ENCODE results near the gene WDR6.

The WDR6 gene

GRCh38 chr3:49007068-49007770, at the start of gene WDR6:
Gene WDR6, plus strand, starts transcription at chr3:49007391. Its CDS starts 41 bp downstream, at chr3:49007432.
- Histone ChIP-seq H3K4me1 (ENCODE audit: control insufficient read depth, insufficient read depth, low read length) (peaks cover 4% of the 10 kb centered on the region; the same call in 1 of the 2 replicates), H3K9me3 (ENCODE audit: control insufficient read depth, insufficient read depth, low read length) (no peaks in the 10 kb centered on the region), H3K27ac (ENCODE audit: low read length) (no peak within 1 kb of the TSS), H3K36me3 (ENCODE audit: control insufficient read depth, insufficient read depth, low read length) (peaks cover 5% of the 10 kb centered on the region), H3K27me3 (ENCODE audit: control insufficient read depth, insufficient read depth, low read length) (no peaks in the 10 kb centered on the region), H3K4me3 (ENCODE audit: low read length) (peak within 1 kb of the TSS; percentile 70)
- WGBS (ENCODE audit: insufficient coverage, insufficient read length), result no CpG with 5 or more reads among the region's 65 CpGs
- peak; percentile 96 for DNase-seq (ENCODE audit: low read depth, low spot score)

GRCh38 chr3:48960841-48961413, 46.3 kb upstream of the WDR6 start:
- Histone ChIP-seq H3K4me1 (ENCODE audit: control insufficient read depth, insufficient read depth, low read length) (peaks cover 3% of the 10 kb centered on the region; the same call in 1 of the 2 replicates), H3K27me3 (ENCODE audit: control insufficient read depth, insufficient read depth, low read length) (no peaks in the 10 kb centered on the region), H3K27ac (ENCODE audit: low read length) (no peak overlapping the region), H3K9me3 (ENCODE audit: control insufficient read depth, insufficient read depth, low read length) (no peaks in the 10 kb centered on the region), H3K36me3 (ENCODE audit: control insufficient read depth, insufficient read depth, low read length) (no peaks in the 10 kb centered on the region), H3K4me3 (ENCODE audit: low read length) (no peak overlapping the region)
- no peak for DNase-seq (ENCODE audit: low read depth, low spot score)
- WGBS (ENCODE audit: insufficient coverage, insufficient read length), result no CpG with 5 or more reads among the region's 4 CpGs

- Histone ChIP-seq H3K9me3 (ENCODE audit: control insufficient read depth, insufficient read depth, low read length) (no peaks in the 10 kb centered on the region), H3K36me3 (ENCODE audit: control insufficient read depth, insufficient read depth, low read length) (peaks cover 6% of the 10 kb centered on the region), H3K27ac (ENCODE audit: low read length) (no peak overlapping the region), H3K4me1 (ENCODE audit: control insufficient read depth, insufficient read depth, low read length) (peaks cover 3% of the 10 kb centered on the region; the same call in 1 of the 2 replicates), H3K27me3 (ENCODE audit: control insufficient read depth, insufficient read depth, low read length) (no peaks in the 10 kb centered on the region), H3K4me3 (ENCODE audit: low read length) (no peak overlapping the region)
- no CpG with 5 or more reads among the region's 2 CpGs for WGBS (ENCODE audit: insufficient coverage, insufficient read length)
- DNase-seq (ENCODE audit: low read depth, low spot score), result no peak
Observed at GRCh38 chr3:48962340-48962739, 44.9 kb upstream of the WDR6 start.

GRCh38 chr3:48962939-48963338, 44.3 kb upstream of the WDR6 start:
- peaks cover 6% of the 10 kb centered on the region for H3K36me3 ChIP-seq (ENCODE audit: control insufficient read depth, insufficient read depth, low read length)
- WGBS (ENCODE audit: insufficient coverage, insufficient read length), result no CpG with 5 or more reads among the region's 4 CpGs

GRCh38 chr3:48963591-48963990, 43.6 kb upstream of the WDR6 start:
- WGBS (ENCODE audit: insufficient coverage, insufficient read length), result no CpG with 5 or more reads among the region's 2 CpGs
- Histone ChIP-seq H3K36me3 (ENCODE audit: control insufficient read depth, insufficient read depth, low read length) (peaks cover 7% of the 10 kb centered on the region), H3K9me3 (ENCODE audit: control insufficient read depth, insufficient read depth, low read length) (no peaks in the 10 kb centered on the region), H3K27ac (ENCODE audit: low read length) (no peak overlapping the region), H3K27me3 (ENCODE audit: control insufficient read depth, insufficient read depth, low read length) (no peaks in the 10 kb centered on the region), H3K4me1 (ENCODE audit: control insufficient read depth, insufficient read depth, low read length) (peaks cover 3% of the 10 kb centered on the region; the same call in 1 of the 2 replicates), H3K4me3 (ENCODE audit: low read length) (no peak overlapping the region)
- no peak for DNase-seq (ENCODE audit: low read depth, low spot score)

More at GRCh38 chr3:48962939-48963338, 44.3 kb upstream of the WDR6 start:
- peaks cover 3% of the 10 kb centered on the region; the same call in 1 of the 2 replicates for H3K4me1 ChIP-seq (ENCODE audit: control insufficient read depth, insufficient read depth, low read length)
- H3K4me3 ChIP-seq (ENCODE audit: low read length), result no peak overlapping the region
- no peaks in the 10 kb centered on the region for H3K27me3 ChIP-seq (ENCODE audit: control insufficient read depth, insufficient read depth, low read length)
- H3K27ac ChIP-seq (ENCODE audit: low read length), result no peak overlapping the region
- H3K9me3 ChIP-seq (ENCODE audit: control insufficient read depth, insufficient read depth, low read length), result no peaks in the 10 kb centered on the region
- no peak for DNase-seq (ENCODE audit: low read depth, low spot score)

GRCh38 chr3:48966367-48966766, 40.8 kb upstream of the WDR6 start:
- H3K27me3 ChIP-seq (ENCODE audit: control insufficient read depth, insufficient read depth, low read length), result no peaks in the 10 kb centered on the region
- DNase-seq (ENCODE audit: low read depth, low spot score), result no peak
- H3K4me1 ChIP-seq (ENCODE audit: control insufficient read depth, insufficient read depth, low read length), result peaks cover 3% of the 10 kb centered on the region; the same call in 1 of the 2 replicates
- no peak overlapping the region for H3K27ac ChIP-seq (ENCODE audit: low read length)
- H3K9me3 ChIP-seq (ENCODE audit: control insufficient read depth, insufficient read depth, low read length), result no peaks in the 10 kb centered on the region
- no peak overlapping the region for H3K4me3 ChIP-seq (ENCODE audit: low read length)
- no CpG with 5 or more reads among the region's 3 CpGs for WGBS (ENCODE audit: insufficient coverage, insufficient read length)
- H3K36me3 ChIP-seq (ENCODE audit: control insufficient read depth, insufficient read depth, low read length), result peaks cover 18% of the 10 kb centered on the region

- peaks cover 20% of the 10 kb centered on the region for H3K36me3 ChIP-seq (ENCODE audit: control insufficient read depth, insufficient read depth, low read length)
Observed at GRCh38 chr3:48966876-48967361, 40.3 kb upstream of the WDR6 start.

GRCh38 chr3:48970586-48970985, 36.6 kb upstream of the WDR6 start:
- no CpG with 5 or more reads among the region's 6 CpGs for WGBS (ENCODE audit: insufficient coverage, insufficient read length)
- Histone ChIP-seq H3K4me3 (ENCODE audit: low read length) (no peak overlapping the region), H3K4me1 (ENCODE audit: control insufficient read depth, insufficient read depth, low read length) (no peaks in the 10 kb centered on the region), H3K27me3 (ENCODE audit: control insufficient read depth, insufficient read depth, low read length) (no peaks in the 10 kb centered on the region), H3K9me3 (ENCODE audit: control insufficient read depth, insufficient read depth, low read length) (no peaks in the 10 kb centered on the region), H3K36me3 (ENCODE audit: control insufficient read depth, insufficient read depth, low read length) (peaks cover 31% of the 10 kb centered on the region), H3K27ac (ENCODE audit: low read length) (no peak overlapping the region)
- no peak for DNase-seq (ENCODE audit: low read depth, low spot score)

More at GRCh38 chr3:48966876-48967361, 40.3 kb upstream of the WDR6 start:
- no CpG with 5 or more reads among the region's 7 CpGs for WGBS (ENCODE audit: insufficient coverage, insufficient read length)
- Histone ChIP-seq H3K4me1 (ENCODE audit: control insufficient read depth, insufficient read depth, low read length) (peaks cover 3% of the 10 kb centered on the region; the same call in 1 of the 2 replicates), H3K27ac (ENCODE audit: low read length) (no peak overlapping the region), H3K4me3 (ENCODE audit: low read length) (no peak overlapping the region), H3K27me3 (ENCODE audit: control insufficient read depth, insufficient read depth, low read length) (no peaks in the 10 kb centered on the region), H3K9me3 (ENCODE audit: control insufficient read depth, insufficient read depth, low read length) (no peaks in the 10 kb centered on the region)
- DNase-seq (ENCODE audit: low read depth, low spot score), result no peak

GRCh38 chr3:48974076-48974864, 32.9 kb upstream of the WDR6 start:
- Histone ChIP-seq H3K27me3 (ENCODE audit: control insufficient read depth, insufficient read depth, low read length) (no peaks in the 10 kb centered on the region), H3K4me3 (ENCODE audit: low read length) (no peak overlapping the region), H3K36me3 (ENCODE audit: control insufficient read depth, insufficient read depth, low read length) (peaks cover 31% of the 10 kb centered on the region; the same call in 1 of the 2 replicates), H3K4me1 (ENCODE audit: control insufficient read depth, insufficient read depth, low read length) (no peaks in the 10 kb centered on the region), H3K27ac (ENCODE audit: low read length) (no peak overlapping the region), H3K9me3 (ENCODE audit: control insufficient read depth, insufficient read depth, low read length) (no peaks in the 10 kb centered on the region)
- no peak for DNase-seq (ENCODE audit: low read depth, low spot score)
- WGBS (ENCODE audit: insufficient coverage, insufficient read length), result no CpG with 5 or more reads among the region's 10 CpGs

GRCh38 chr3:48979451-48979850, 27.7 kb upstream of the WDR6 start:
- WGBS (ENCODE audit: insufficient coverage, insufficient read length), result no CpG with 5 or more reads among the region's 3 CpGs
- Histone ChIP-seq H3K4me1 (ENCODE audit: control insufficient read depth, insufficient read depth, low read length) (no peaks in the 10 kb centered on the region), H3K36me3 (ENCODE audit: control insufficient read depth, insufficient read depth, low read length) (peaks cover 40% of the 10 kb centered on the region; the same call in 1 of the 2 replicates), H3K4me3 (ENCODE audit: low read length) (no peak overlapping the region), H3K9me3 (ENCODE audit: control insufficient read depth, insufficient read depth, low read length) (no peaks in the 10 kb centered on the region), H3K27ac (ENCODE audit: low read length) (no peak overlapping the region), H3K27me3 (ENCODE audit: control insufficient read depth, insufficient read depth, low read length) (no peaks in the 10 kb centered on the region)
- no peak for DNase-seq (ENCODE audit: low read depth, low spot score)

Data from iPS DF 6.9 (cell line).